Muscle layer of duodenum (tissue), 2 donors: ENCODE results near the gene HPSE2.
"Not testable (repeated sequence)": the region's sequence is repeated elsewhere in the genome, so short reads cannot be mapped to it uniquely, and the experiment has no call there.

ENCODE experiments used
- H3K27ac ChIP-seq: one replicate; pipeline ENCODE4 v1.7.0; 2013; ENCODE audit warnings: mild to moderate bottlenecking, low read length
- H3K27me3 ChIP-seq: one replicate; pipeline ENCODE4 v1.7.0; 2013; ENCODE audit warnings: low read depth, mild to moderate bottlenecking, control low read depth, low read length
- H3K36me3 ChIP-seq, 2 donors: one replicate each; pipeline ENCODE4 v1.7.0; 2013; ENCODE audit warnings: low read length in 2 of 2, control low read depth in 1 of 2, mild to moderate bottlenecking in 1 of 2; ENCODE audit not compliant: insufficient read depth in 2 of 2, control insufficient read depth in 1 of 2
- H3K4me1 ChIP-seq, 2 donors: one replicate each; pipeline ENCODE4 v1.7.0; 2013; ENCODE audit warnings: low read length in 2 of 2, mild to moderate bottlenecking in 2 of 2, control low read depth in 1 of 2, moderate library complexity in 1 of 2; ENCODE audit not compliant: insufficient read depth in 2 of 2, control insufficient read depth in 1 of 2
- H3K4me3 ChIP-seq, 2 donors: one replicate each; pipeline ENCODE4 v1.7.0; 2013; ENCODE audit warnings: low read length in 2 of 2, low read depth in 1 of 2, mild to moderate bottlenecking in 1 of 2
- H3K9me3 ChIP-seq, 2 donors: one replicate each; pipeline ENCODE4 v1.7.0; 2013; ENCODE audit warnings: low read length in 2 of 2, control low read depth in 1 of 2, mild to moderate bottlenecking in 1 of 2; ENCODE audit not compliant: control insufficient read depth in 1 of 2
- donor health status: healthy.

Gene HPSE2

DNA sequence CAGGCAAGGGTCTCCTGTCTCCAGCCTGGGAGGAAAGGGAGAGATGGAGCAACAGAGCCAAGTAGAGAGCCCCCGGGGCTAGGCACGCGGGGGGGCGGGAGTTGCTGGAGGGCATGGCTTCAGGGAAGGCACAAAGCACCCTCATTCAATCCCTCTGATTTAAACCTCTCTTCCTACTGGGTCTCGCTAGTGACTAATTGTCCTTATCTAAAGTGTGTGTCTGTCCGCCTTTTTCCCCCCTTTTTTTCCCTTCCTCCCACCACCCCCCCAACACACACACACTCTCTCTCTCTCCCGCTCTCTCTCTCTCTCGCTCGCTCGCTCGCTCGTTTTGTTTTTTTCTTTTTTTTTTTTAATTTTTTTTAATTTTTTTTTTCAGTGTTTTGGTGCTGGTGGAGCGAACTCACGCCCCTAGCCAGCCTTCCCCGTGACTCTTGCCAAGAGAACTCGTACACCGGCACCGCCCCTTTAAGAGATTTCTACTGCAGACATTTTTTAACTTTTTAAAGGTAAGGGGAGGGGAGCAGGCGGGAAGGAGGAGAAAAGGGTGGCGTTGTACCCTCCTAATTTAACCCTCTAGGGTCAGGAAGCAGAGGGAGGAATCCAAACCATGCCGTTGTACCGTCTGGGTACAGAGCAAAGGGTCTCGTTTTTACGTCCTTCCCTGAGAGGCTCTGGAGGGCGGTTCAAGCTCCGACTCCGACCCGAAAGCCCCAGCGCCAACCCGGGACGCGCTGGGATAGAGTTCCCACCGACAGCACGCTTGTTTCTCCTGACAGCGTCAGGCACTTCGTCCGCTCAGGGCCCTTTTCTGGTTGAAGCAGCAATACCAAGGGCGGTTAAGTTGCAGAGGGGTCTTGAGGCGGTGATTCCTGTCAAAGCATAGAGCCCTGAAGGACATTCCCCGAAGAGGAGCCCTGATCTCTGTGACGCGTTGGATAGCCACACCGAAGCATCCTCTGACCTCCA is at the start of gene HPSE2:
HPSE2 (minus strand) TSS at position 195 of the 969 bp plus-strand sequence.
- Histone ChIP-seq H3K27ac (peak within 1 kb of the TSS; percentile 61), H3K4me1 (peaks cover 0 to 47% of the 10 kb centered on the region in 2 donors), H3K36me3 (no peaks in the 10 kb centered on the region), H3K27me3 (peaks cover 39% of the 10 kb centered on the region), H3K4me3 (peak within 1 kb of the TSS; percentile 62 to 82), H3K9me3 (no peaks in the 10 kb centered on the region)

GRCh38 chr10:99280472-99280871 is 44.8 kb upstream of the HPSE2 start:
- Histone ChIP-seq H3K4me1 (no peaks in the 10 kb centered on the region), H3K27ac (no peak overlapping the region), H3K27me3 (no peaks in the 10 kb centered on the region)

GRCh38 chr10:99279626-99280111 is 44.0 kb upstream of the HPSE2 start:
- no peaks in the 10 kb centered on the region for H3K27me3 ChIP-seq
- no peaks in the 10 kb centered on the region for H3K36me3 ChIP-seq
- H3K9me3 ChIP-seq: peaks cover 0 to 6% of the 10 kb centered on the region in 2 donors
- no peak overlapping the region for H3K4me3 ChIP-seq
- no peaks in the 10 kb centered on the region for H3K4me1 ChIP-seq
- H3K27ac ChIP-seq: no peak overlapping the region

More at GRCh38 chr10:99280472-99280871, 44.8 kb upstream of the HPSE2 start:
- Histone ChIP-seq H3K9me3 (peaks cover 0 to 6% of the 10 kb centered on the region in 2 donors), H3K4me3 (no peak overlapping the region), H3K36me3 (no peaks in the 10 kb centered on the region)

DNA sequence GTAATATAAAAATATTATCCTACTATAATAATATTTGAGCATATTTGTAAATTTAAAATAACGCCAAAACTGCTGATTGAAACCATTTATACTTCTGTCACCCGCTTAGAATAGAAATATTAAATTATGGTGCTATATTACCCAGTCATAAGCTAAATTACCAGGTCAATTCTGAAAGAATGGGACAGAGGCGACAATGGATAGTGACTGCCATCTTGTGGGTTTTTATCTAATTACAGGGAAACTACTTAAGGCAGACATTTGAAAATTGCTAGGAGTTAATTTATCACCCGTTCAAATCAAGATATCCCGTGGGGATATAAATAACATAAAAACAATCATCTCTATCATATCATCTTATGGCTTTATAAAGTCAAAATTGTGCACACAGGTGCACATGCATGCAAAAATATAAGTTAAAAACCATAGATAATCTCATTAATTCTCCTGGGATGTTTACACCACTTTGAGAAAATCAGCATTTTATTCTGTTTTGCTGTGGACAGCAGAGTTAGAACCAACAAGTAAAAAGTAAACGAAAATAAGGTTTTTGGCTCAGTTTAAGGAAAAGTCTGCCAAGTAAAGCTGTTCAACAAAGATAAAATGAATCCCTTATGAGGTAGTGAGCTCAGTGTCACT is 41.3 kb upstream of the HPSE2 start:
- Histone ChIP-seq H3K27me3 (no peaks in the 10 kb centered on the region), H3K36me3 (no peaks in the 10 kb centered on the region), H3K4me1 (no peaks in the 10 kb centered on the region), H3K9me3 (no peaks in the 10 kb centered on the region), H3K4me3 (no peak overlapping the region), H3K27ac (no peak overlapping the region)

DNA sequence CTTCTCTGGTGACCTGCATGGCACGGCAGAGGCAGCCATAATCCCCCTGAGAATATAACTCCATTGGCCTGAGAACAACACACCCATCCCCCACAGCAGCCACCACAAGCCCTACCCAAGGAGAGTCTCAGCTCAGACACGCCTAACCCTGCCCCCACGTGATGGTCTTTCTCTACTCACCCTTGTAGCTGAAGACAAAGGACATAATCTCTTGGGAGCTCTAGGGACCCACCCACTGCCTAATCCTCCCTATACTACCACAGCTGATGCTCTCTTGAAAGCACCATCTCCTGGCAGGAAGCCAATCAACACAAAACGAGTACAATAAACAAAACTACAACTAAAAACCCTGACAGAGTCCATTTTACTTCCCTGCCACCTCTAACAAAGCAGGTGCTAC is 30.7 kb upstream of the HPSE2 start:
- H3K4me1 ChIP-seq: no peaks in the 10 kb centered on the region
- H3K9me3 ChIP-seq: peaks cover 0 to 10% of the 10 kb centered on the region in 2 donors
- H3K36me3 ChIP-seq: no peaks in the 10 kb centered on the region
- no peaks in the 10 kb centered on the region for H3K27me3 ChIP-seq
- no peak overlapping the region for H3K4me3 ChIP-seq
- no peak overlapping the region for H3K27ac ChIP-seq

- Histone ChIP-seq H3K9me3 (peaks cover 5 to 9% of the 10 kb centered on the region in 2 donors), H3K36me3 (no peaks in the 10 kb centered on the region), H3K27ac (no peak overlapping the region), H3K27me3 (no peaks in the 10 kb centered on the region), H3K4me1 (no peaks in the 10 kb centered on the region), H3K4me3 (no peak overlapping the region)
Measured at GRCh38 chr10:99248824-99249223, 13.2 kb upstream of the HPSE2 start.

GRCh38 chr10:99247893-99248292 is 12.2 kb upstream of the HPSE2 start:
- H3K9me3 ChIP-seq, H3K27me3 ChIP-seq, H3K36me3 ChIP-seq, H3K4me1 ChIP-seq, H3K27ac ChIP-seq, H3K4me3 ChIP-seq: not testable (repeated sequence)

DNA sequence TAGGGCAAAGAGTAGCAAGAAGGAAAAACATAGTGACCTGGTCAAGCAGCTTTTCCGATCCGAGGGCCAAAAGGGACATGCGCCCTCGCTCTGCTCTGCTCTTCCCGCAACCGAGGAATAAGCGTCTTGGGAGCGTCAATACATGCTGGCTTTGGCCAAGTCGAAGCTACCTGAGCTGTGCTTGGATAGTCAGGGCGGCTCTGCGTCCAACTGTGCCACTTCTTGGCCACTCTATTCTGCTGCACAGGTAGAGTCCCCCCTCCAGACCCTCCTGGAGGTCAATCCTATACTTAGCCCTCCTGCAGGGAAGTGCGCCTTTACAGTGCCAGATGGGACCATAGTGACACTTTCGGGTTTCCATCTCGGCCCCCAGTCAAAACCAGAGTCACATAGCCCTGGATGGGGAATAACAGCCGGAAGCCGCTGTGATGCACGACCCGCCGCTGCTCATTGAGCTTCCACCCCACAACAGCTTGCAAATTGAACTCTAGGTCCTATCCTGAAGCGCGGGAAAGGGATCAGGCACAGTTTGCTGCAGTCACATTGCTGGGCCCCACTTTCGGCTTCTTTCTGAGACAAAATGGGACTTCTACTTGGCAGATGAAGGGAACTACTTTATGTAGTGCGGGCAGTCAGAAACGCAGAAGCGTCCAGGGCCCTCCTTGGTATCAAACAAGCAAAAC is 1.1 kb upstream of the HPSE2 start:
- Histone ChIP-seq H3K27ac (no peak overlapping the region), H3K4me3 (peak overlapping the region; percentile 34 to 56), H3K27me3 (peaks cover 33% of the 10 kb centered on the region)

DNA sequence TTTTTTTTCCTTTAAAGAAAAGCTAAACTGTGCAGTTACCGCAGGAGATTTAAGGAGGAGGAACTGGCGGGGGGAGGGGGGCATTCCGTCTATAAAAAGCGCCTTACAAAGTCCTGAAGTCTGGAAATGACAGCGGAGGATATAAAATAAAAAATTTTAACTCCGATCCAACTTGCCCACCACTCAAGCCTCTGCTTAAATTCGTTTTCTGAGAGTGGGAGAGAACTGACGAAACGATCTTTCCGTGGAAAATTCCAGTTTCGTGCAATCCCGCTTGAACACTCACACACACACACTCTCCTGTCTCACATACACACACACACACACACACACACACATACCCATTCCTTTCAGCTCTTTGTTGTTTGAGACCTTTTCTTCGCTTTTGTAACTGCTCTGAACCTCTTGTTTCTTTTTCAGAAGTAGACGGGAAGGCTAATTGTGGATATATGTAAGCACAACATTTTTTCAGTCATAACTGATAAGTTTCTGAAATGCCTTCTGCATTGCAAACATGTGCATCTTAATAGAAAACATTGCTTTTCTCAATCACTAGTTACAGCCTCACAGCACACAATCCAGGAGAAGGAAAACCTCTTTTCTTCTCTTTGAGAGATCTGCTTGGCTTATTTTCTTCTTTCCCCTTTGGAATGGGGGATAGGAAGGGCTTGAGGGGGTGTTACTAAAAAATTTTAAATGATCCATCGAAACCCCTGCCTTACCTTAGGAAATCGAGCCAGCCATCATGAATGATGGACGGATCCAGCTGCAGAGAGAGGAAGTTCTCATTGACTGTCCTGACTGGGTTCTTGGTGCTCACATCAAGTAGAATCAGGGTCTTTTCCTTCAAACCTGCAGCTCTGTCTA is 628 bp downstream of the HPSE2 start:
- peaks cover 0 to 47% of the 10 kb centered on the region in 2 donors for H3K4me1 ChIP-seq
- no peaks in the 10 kb centered on the region for H3K36me3 ChIP-seq
- peak overlapping the region; percentile 62 to 82 for H3K4me3 ChIP-seq
- H3K9me3 ChIP-seq: no peaks in the 10 kb centered on the region
- H3K27ac ChIP-seq: peak overlapping the region; percentile 61
- H3K27me3 ChIP-seq: peaks cover 44% of the 10 kb centered on the region

More for the DNA sequence above, 1.1 kb upstream of the HPSE2 start:
- H3K9me3 ChIP-seq: no peaks in the 10 kb centered on the region
- no peaks in the 10 kb centered on the region for H3K36me3 ChIP-seq
- H3K4me1 ChIP-seq: peaks cover 0 to 47% of the 10 kb centered on the region in 2 donors

GRCh38 chr10:99234041-99234790 is 1.4 kb downstream of the HPSE2 start:
- no peaks in the 10 kb centered on the region for H3K9me3 ChIP-seq
- H3K4me1 ChIP-seq: peaks cover 0 to 47% of the 10 kb centered on the region in 2 donors
- peak overlapping the region; percentile 61 for H3K27ac ChIP-seq
- no peaks in the 10 kb centered on the region for H3K36me3 ChIP-seq
- peaks cover 44% of the 10 kb centered on the region for H3K27me3 ChIP-seq
- H3K4me3 ChIP-seq: peak overlapping the region; percentile 62 to 82
